ENCODE data around the gene SMPX.
"Not testable (repeated sequence)": the region's sequence is repeated elsewhere in the genome, so short reads cannot be mapped to it uniquely, and the experiment has no call there.

The SMPX gene

DNA sequence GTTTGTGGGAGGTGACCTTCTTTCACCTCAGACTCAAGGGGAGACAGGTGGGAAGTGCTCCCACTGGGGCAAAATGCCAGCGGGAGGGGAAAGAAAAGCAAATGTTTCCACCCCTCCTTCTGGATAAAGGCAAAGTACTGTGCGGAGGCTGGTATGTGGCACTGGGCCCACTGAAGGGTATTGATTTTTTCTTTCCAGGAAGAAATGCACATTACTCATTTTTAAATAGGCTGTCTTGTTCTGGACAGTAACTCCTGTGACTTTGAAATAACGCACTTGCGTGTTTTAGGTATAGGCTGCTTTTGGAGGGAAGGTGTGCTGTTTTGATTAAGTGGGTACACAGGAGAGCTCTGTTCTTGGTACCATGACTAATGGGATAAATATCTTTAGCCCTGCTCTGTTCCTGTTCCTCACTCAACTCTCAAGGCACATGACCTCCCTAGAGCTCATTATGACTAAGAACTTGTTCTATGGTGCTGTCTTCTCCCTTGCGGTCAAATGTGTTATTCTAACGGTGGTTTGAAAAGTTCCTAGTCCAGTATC lies 40.8 kb upstream of the SMPX start:
- Histone ChIP-seq H3K79me1 (ENCODE audit: low read length) (no peaks in the 10 kb centered on the region), H3K79me2 (ENCODE audit: control insufficient read depth, insufficient read depth, low read length) (no peaks in the 10 kb centered on the region), H2BK15ac (replicated peaks; ENCODE audit: low read depth) (no peak overlapping the region), H3K18ac (ENCODE audit: low read length) (no peak overlapping the region), H4K8ac (ENCODE audit: low read depth, low read length) (no peak overlapping the region), H3K9ac (ENCODE audit: low read length) (no peak overlapping the region), H2BK5ac (ENCODE audit: low read length) (no peak overlapping the region), H3K4me3 (ENCODE audit: low read length) (no peak overlapping the region), H3K4ac (ENCODE audit: low read depth, low read length) (no peak overlapping the region), H3K4me2 (ENCODE audit: low read length) (no peak overlapping the region), H2AK5ac (ENCODE audit: low read length) (no peak overlapping the region), H3K27me3 (ENCODE audit: insufficient read depth, low read length, poor library complexity) (no peaks in the 10 kb centered on the region), H3K36me3 (ENCODE audit: control insufficient read depth, insufficient read depth, low read length) (no peaks in the 10 kb centered on the region), H3K27ac (ENCODE audit: low read depth, low read length) (no peak overlapping the region), H2BK120ac (ENCODE audit: low read depth, low read length) (no peak overlapping the region), H4K5ac (ENCODE audit: low read length) (no peak overlapping the region), H3K23ac (ENCODE audit: low read length) (no peak overlapping the region), H3K4me1 (ENCODE audit: control insufficient read depth, low read depth, low read length) (no peaks in the 10 kb centered on the region), H3K56ac (ENCODE audit: low read length) (no peak overlapping the region)
- no peak for DNase-seq
- no CpG with 5 or more reads among the region's 6 CpGs for WGBS (ENCODE audit: extremely low coverage, insufficient coverage, low lambda C conversion rate)

GRCh38 chrX:21781976-21782375 lies 24.1 kb upstream of the SMPX start:
- no peak overlapping the region for H3K56ac ChIP-seq (ENCODE audit: low read length)
- H2BK120ac ChIP-seq (ENCODE audit: low read depth, low read length), result no peak overlapping the region
- no peaks in the 10 kb centered on the region for H3K27me3 ChIP-seq (ENCODE audit: insufficient read depth, low read length, poor library complexity)
- H2BK15ac ChIP-seq (replicated peaks; ENCODE audit: low read depth), result no peak overlapping the region
- H3K4me1 ChIP-seq (ENCODE audit: control insufficient read depth, low read depth, low read length), result no peaks in the 10 kb centered on the region
- no peak overlapping the region for H3K18ac ChIP-seq (ENCODE audit: low read length)
- no peak overlapping the region for H3K4me2 ChIP-seq (ENCODE audit: low read length)
- H3K27ac ChIP-seq (ENCODE audit: low read depth, low read length), result no peak overlapping the region
- H4K8ac ChIP-seq (ENCODE audit: low read depth, low read length), result no peak overlapping the region
- no peak overlapping the region for H3K9ac ChIP-seq (ENCODE audit: low read length)
- WGBS (ENCODE audit: extremely low coverage, insufficient coverage, low lambda C conversion rate), result no CpG with 5 or more reads among the region's 1 CpG
- no peak overlapping the region for H2BK5ac ChIP-seq (ENCODE audit: low read length)
- no peak overlapping the region for H2AK5ac ChIP-seq (ENCODE audit: low read length)
- no peaks in the 10 kb centered on the region for H3K79me2 ChIP-seq (ENCODE audit: control insufficient read depth, insufficient read depth, low read length)
- H4K5ac ChIP-seq (ENCODE audit: low read length), result no peak overlapping the region
- no peaks in the 10 kb centered on the region for H3K79me1 ChIP-seq (ENCODE audit: low read length)
- no peak overlapping the region for H3K4ac ChIP-seq (ENCODE audit: low read depth, low read length)
- H3K4me3 ChIP-seq (ENCODE audit: low read length), result no peak overlapping the region
- no peak for DNase-seq
- no peak overlapping the region for H3K23ac ChIP-seq (ENCODE audit: low read length)
- H3K36me3 ChIP-seq (ENCODE audit: control insufficient read depth, insufficient read depth, low read length), result no peaks in the 10 kb centered on the region

DNA sequence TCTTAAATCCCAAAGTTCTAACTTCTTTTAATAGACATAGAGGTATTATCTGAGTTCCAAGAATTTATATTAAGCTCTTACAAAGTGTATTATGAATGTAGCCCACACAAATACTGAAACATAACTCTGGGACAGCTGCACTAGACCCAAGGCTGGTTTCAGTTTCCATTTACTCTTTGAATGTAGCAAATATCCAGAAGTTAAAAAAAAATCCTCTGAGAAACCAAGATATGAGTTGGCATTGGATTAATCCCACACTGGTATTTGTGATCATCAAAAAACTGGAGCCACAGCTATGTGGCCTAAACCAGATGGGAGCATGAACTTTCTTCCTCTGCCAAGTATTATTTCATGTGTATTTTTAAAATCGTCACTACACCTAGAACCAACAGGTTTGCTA lies 23.6 kb upstream of the SMPX start:
- H2BK120ac ChIP-seq (ENCODE audit: low read depth, low read length), result no peak overlapping the region
- WGBS (ENCODE audit: extremely low coverage, insufficient coverage, low lambda C conversion rate), result no CpG with 5 or more reads among the region's 1 CpG
- no peak overlapping the region for H3K4ac ChIP-seq (ENCODE audit: low read depth, low read length)
- H3K18ac ChIP-seq (ENCODE audit: low read length), result no peak overlapping the region
- no peaks in the 10 kb centered on the region for H3K4me1 ChIP-seq (ENCODE audit: control insufficient read depth, low read depth, low read length)
- no peak overlapping the region for H3K4me2 ChIP-seq (ENCODE audit: low read length)
- no peak for DNase-seq
- no peak overlapping the region for H3K9ac ChIP-seq (ENCODE audit: low read length)
- no peak overlapping the region for H3K27ac ChIP-seq (ENCODE audit: low read depth, low read length)
- no peak overlapping the region for H3K56ac ChIP-seq (ENCODE audit: low read length)
- no peak overlapping the region for H4K8ac ChIP-seq (ENCODE audit: low read depth, low read length)
- H3K79me2 ChIP-seq (ENCODE audit: control insufficient read depth, insufficient read depth, low read length), result no peaks in the 10 kb centered on the region
- H4K5ac ChIP-seq (ENCODE audit: low read length), result no peak overlapping the region
- no peaks in the 10 kb centered on the region for H3K36me3 ChIP-seq (ENCODE audit: control insufficient read depth, insufficient read depth, low read length)
- H2BK15ac ChIP-seq (replicated peaks; ENCODE audit: low read depth), result no peak overlapping the region
- no peak overlapping the region for H2AK5ac ChIP-seq (ENCODE audit: low read length)
- H3K23ac ChIP-seq (ENCODE audit: low read length), result no peak overlapping the region
- no peaks in the 10 kb centered on the region for H3K27me3 ChIP-seq (ENCODE audit: insufficient read depth, low read length, poor library complexity)
- no peak overlapping the region for H3K4me3 ChIP-seq (ENCODE audit: low read length)
- H2BK5ac ChIP-seq (ENCODE audit: low read length), result no peak overlapping the region
- H3K79me1 ChIP-seq (ENCODE audit: low read length), result no peaks in the 10 kb centered on the region

- H3K27me3 ChIP-seq (ENCODE audit: insufficient read depth, low read length, poor library complexity), result no peaks in the 10 kb centered on the region
These were observed 21.2 kb upstream of the SMPX start for GRCh38 chrX:21779095-21779494.

DNA sequence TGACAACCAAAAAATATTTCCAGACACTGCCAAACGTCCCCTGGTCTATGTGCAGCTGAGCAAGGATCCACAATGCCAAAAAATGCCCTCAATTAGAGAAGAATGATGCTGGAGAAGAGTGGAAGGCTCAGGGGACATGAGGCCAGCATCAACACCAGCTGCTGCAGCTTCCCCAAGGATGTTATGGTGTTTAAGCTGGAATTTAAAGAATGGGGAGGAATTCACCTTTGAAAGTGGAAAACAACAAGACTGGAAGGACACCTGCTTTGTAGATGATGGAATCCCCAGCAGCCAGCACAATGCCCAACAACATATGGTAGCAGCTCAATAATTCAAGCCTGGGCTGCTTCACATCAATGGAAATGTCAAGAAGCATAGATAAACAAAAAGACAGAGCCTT lies 20.3 kb upstream of the SMPX start:
- H3K4me3 ChIP-seq (ENCODE audit: low read length), result no peak overlapping the region
- H3K23ac ChIP-seq (ENCODE audit: low read length), result no peak overlapping the region
- H3K36me3 ChIP-seq (ENCODE audit: control insufficient read depth, insufficient read depth, low read length), result no peaks in the 10 kb centered on the region
- H4K8ac ChIP-seq (ENCODE audit: low read depth, low read length), result no peak overlapping the region
- no peak overlapping the region for H3K4ac ChIP-seq (ENCODE audit: low read depth, low read length)
- WGBS (ENCODE audit: extremely low coverage, insufficient coverage, low lambda C conversion rate), result no CpG with 5 or more reads among the region's 1 CpG
- no peak overlapping the region for H4K5ac ChIP-seq (ENCODE audit: low read length)
- H2BK120ac ChIP-seq (ENCODE audit: low read depth, low read length), result no peak overlapping the region
- DNase-seq, result peak; percentile 15
- H3K18ac ChIP-seq (ENCODE audit: low read length), result no peak overlapping the region
- H3K27ac ChIP-seq (ENCODE audit: low read depth, low read length), result no peak overlapping the region
- H3K56ac ChIP-seq (ENCODE audit: low read length), result no peak overlapping the region
- no peak overlapping the region for H3K9ac ChIP-seq (ENCODE audit: low read length)
- H3K4me1 ChIP-seq (ENCODE audit: control insufficient read depth, low read depth, low read length), result no peaks in the 10 kb centered on the region
- H3K27me3 ChIP-seq (ENCODE audit: insufficient read depth, low read length, poor library complexity), result no peaks in the 10 kb centered on the region
- no peak overlapping the region for H2AK5ac ChIP-seq (ENCODE audit: low read length)
- H3K79me1 ChIP-seq (ENCODE audit: low read length), result no peaks in the 10 kb centered on the region
- no peak overlapping the region for H2BK15ac ChIP-seq (replicated peaks; ENCODE audit: low read depth)
- no peaks in the 10 kb centered on the region for H3K79me2 ChIP-seq (ENCODE audit: control insufficient read depth, insufficient read depth, low read length)
- H3K4me2 ChIP-seq (ENCODE audit: low read length), result no peak overlapping the region
- no peak overlapping the region for H2BK5ac ChIP-seq (ENCODE audit: low read length)

More at GRCh38 chrX:21779095-21779494, 21.2 kb upstream of the SMPX start:
- Histone ChIP-seq H4K8ac (ENCODE audit: low read depth, low read length) (no peak overlapping the region), H3K4me1 (ENCODE audit: control insufficient read depth, low read depth, low read length) (no peaks in the 10 kb centered on the region), H2AK5ac (ENCODE audit: low read length) (no peak overlapping the region), H3K4me3 (ENCODE audit: low read length) (no peak overlapping the region), H3K56ac (ENCODE audit: low read length) (no peak overlapping the region), H3K4me2 (ENCODE audit: low read length) (no peak overlapping the region), H3K4ac (ENCODE audit: low read depth, low read length) (no peak overlapping the region), H2BK15ac (replicated peaks; ENCODE audit: low read depth) (no peak overlapping the region), H3K27ac (ENCODE audit: low read depth, low read length) (no peak overlapping the region), H3K79me1 (ENCODE audit: low read length) (no peaks in the 10 kb centered on the region), H3K18ac (ENCODE audit: low read length) (no peak overlapping the region), H4K5ac (ENCODE audit: low read length) (no peak overlapping the region), H3K36me3 (ENCODE audit: control insufficient read depth, insufficient read depth, low read length) (no peaks in the 10 kb centered on the region), H2BK5ac (ENCODE audit: low read length) (no peak overlapping the region), H3K79me2 (ENCODE audit: control insufficient read depth, insufficient read depth, low read length) (no peaks in the 10 kb centered on the region), H3K23ac (ENCODE audit: low read length) (no peak overlapping the region), H3K9ac (ENCODE audit: low read length) (no peak overlapping the region), H2BK120ac (ENCODE audit: low read depth, low read length) (no peak overlapping the region)
- WGBS (ENCODE audit: extremely low coverage, insufficient coverage, low lambda C conversion rate), result no CpG with 5 or more reads among the region's 3 CpGs
- DNase-seq, result no peak

DNA sequence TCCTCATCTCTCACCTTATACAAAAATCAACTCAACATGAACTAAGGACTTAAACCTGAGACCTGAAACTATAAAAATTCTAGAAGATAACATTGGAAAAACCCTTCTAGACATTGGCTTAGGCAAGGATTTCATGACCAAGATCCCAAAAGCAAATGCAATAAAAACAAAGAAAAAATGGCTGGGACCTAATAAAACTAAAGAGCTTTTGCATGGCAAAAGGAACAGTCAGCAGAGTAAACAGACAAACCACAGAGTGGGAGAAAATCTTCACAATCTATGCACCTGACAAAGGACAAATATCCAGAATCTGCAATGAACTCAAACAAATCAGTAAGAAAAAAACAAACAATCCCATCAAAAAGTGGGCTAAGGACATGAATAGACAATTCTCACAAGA lies 17.2 kb upstream of the SMPX start:
- not testable (repeated sequence) for H3K36me3 ChIP-seq (ENCODE audit: control insufficient read depth, insufficient read depth, low read length); H4K8ac ChIP-seq (ENCODE audit: low read depth, low read length); H3K18ac ChIP-seq (ENCODE audit: low read length); H2BK5ac ChIP-seq (ENCODE audit: low read length); H3K79me2 ChIP-seq (ENCODE audit: control insufficient read depth, insufficient read depth, low read length); H2BK15ac ChIP-seq (replicated peaks; ENCODE audit: low read depth); H3K4me2 ChIP-seq (ENCODE audit: low read length); H3K9ac ChIP-seq (ENCODE audit: low read length); H3K4me1 ChIP-seq (ENCODE audit: control insufficient read depth, low read depth, low read length); H3K27ac ChIP-seq (ENCODE audit: low read depth, low read length); H3K27me3 ChIP-seq (ENCODE audit: insufficient read depth, low read length, poor library complexity); H2AK5ac ChIP-seq (ENCODE audit: low read length); DNase-seq; H2BK120ac ChIP-seq (ENCODE audit: low read depth, low read length); H3K79me1 ChIP-seq (ENCODE audit: low read length); H3K4me3 ChIP-seq (ENCODE audit: low read length); H3K4ac ChIP-seq (ENCODE audit: low read depth, low read length); H3K23ac ChIP-seq (ENCODE audit: low read length); H4K5ac ChIP-seq (ENCODE audit: low read length); H3K56ac ChIP-seq (ENCODE audit: low read length)

Data from mesendoderm (in vitro differentiated cells).